GM18909 (cell line): ENCODE data around the gene SYT17.

ENCODE experiments used
- ATAC-seq: cut with Tn5 transposase; IDR thresholded peaks from one replicate; pipeline ENCODE4 v1.9.1; 2021; ENCODE audit warnings: mild to moderate bottlenecking; ENCODE audit not compliant: unreplicated experiment, poor library complexity

SYT17 gene

DNA sequence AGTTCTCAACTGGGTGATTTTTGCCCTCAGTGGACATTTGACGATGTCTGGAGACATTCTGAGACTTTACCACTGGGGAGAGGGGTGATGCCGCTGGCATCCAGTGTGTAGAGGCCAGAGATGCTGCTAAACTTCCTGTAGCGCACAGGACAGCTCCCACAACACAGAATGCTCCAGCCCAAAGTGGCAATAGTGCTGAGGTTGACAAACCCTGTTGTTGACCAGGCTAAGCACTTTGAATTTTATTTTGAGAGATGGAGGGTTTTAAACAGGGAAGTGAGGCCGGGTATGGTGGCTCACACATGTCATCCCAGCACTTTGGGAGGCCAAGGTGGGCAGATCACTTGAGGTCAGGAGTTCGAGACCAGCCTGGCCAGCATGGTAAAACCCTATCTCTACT is 44.0 kb downstream of the SYT17 start:
- ATAC-seq = no peak

DNA sequence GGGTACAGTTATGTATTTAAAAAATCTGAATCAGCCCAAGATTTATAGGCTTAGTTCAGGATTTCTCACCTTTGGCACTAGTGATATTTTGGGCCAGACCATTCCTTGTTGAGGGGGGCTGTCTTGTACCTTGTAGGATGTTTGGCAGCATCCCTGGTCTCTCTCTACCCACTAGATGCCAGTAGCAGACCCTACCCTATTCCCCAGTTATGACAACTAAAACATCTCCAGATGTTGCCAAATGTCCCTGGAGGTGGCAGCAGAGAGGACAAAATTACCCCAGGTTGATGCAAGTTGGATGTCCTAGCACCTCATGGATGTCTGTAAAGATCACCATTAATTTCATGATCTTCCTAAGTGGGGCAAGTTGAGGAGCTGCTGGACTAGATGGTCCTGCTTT is 45.8 kb downstream of the SYT17 start:
- no peak for ATAC-seq

DNA sequence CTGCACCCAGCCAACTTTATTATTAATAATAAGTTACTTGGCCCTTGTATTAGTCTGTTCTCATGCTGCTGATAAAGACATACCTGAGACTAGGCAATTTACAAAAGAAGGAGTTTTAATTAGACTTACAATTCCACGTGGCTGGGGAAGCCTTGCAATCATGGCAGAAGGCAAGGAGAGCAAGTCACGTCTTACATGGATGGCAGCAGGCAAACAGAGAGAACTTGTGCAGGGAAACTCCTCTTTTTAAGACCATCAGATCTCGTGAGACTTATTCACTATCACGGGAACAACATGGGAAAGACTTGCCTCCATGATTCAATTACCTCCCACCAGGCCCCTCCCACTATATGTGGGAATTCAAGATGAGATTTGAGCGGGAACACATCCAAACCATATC is 47.7 kb downstream of the SYT17 start:
- no peak for ATAC-seq

DNA sequence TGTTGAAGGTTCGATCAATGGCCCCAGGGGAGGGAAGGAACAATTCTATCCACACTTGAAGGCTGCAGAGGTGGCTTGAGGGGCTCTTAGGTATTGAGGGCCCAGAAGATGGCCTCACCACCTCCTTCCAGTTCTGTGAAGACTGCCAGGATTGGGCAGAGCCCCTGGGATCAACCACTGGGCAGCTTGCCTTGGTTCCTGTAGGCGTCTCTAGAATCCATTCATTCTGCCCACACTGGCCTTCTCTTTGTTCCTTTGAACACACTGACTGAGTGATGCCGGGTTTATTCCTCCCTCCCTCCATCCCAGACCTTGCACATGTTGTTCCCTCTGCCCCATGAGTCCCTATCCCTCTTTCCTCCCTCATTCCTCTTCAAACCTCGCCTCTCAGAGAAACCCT is 50.5 kb downstream of the SYT17 start:
- ATAC-seq = no peak

DNA sequence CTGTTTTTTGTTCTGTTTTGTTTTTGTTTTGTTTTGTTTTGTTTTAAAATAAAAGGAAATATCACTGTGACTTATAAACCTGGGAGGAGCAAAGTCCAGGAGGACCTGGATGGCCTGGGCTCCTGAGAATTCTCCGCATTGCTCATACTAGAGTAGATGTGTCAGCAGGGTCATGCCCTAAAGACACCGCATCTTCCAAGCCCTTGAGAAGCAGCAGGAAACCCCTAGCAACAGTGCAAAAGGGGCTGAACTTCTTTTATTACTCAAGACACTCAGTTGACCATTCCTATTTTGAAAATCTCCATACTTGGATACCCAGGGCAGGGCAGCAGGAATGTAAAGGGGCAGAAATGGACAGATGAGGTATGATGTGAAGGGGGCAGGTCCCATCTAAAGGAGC is 51.8 kb downstream of the SYT17 start:
- ATAC-seq = no peak

DNA sequence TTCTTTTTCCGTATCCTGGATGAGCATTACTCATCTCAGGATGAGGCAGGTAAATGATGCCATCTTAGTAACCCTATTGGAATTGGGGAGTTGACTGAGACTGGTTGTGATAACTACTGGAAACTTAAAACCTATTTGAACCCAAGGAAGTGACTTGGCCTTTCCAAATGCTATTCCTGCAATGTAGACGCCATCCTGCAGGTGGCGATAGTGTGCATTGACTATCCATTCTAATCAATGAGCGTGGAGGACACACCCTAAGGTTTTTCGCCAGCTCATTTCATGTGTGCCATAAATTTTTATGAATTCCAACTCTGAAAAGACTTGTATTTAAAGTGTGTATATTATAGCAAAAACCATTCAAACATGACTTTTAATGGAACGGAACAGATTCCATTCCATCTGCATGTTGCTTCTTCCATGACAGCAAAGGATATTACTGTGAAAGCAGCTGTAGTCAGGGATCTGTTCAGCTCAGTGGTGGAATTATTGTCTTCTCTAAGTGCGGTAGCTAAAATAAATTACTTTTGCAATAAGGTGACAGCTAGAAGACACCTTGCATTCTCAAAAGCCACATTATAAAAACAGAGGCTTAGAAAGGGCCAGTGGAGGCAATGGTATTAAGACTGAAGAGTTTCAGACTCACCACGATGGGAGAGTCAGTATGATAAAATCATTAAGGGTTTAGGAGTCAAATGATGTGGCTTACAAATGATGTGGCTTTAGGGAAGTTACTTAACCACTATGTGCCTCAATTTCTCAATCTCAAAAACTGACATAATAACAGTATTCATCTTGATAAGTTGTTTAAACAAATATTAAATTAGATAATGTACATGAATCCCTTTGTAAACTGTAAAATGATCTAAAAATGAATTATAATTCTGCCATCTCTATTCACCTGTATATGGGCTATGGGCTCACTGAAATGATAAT is 55.5 kb downstream of the SYT17 start:
- no peak for ATAC-seq

DNA sequence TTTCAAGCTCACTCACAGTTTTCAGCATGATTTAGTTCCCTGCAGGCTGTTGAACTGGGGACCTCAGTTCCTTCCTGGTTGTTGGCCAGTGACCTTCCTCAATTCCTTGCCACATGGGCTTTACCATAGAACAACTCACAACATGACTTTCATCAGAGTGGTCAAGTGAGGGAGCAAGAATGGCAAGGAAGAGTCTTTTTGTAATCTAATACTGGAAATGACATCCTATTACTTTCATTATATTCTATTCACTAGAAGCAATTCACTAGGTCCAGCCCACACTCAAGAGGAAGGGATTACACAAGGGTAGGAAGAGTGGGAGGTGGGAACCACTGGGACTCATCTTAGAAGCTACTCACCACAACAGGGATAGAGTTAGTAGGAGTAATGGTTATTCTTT is 57.6 kb downstream of the SYT17 start:
- no peak for ATAC-seq

DNA sequence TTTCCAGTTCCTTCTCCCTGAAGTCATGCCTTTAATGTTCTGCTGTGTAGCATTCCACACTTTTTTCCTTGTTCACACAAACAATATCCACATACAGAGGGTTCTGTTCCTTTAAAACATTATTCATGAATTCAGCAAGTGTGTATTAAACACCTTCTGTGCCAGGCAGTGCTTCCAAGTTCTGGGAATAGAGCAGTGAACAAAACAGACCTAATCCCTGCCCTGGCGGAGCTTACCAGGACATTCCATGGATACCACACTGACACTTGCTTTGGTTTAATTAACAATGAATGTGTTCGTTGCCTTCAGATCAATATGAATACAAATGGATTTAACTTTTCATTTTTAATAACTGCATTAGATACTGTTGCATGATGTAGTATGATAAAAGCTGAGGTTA is 59.6 kb downstream of the SYT17 start:
- ATAC-seq = no peak

DNA sequence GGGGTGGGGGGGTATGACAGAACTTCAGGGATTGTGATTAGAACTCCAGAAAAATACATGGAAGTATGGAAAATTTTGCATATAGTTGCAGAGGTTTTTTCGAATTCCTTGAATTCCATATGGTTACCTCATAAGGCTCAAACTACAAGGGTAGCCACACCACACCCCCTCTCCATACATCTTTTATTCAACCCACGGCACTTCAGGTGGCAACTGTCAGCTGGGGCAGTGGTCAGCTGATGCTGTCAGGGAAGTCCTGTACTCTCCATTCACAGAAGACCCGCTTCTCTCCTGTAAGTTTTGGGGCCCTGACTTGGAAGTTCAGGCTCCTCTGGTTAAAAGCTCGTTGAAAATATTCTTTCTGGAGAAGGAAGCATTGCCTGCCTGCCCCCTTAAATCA is 60.0 kb downstream of the SYT17 start:
- ATAC-seq = no peak

DNA sequence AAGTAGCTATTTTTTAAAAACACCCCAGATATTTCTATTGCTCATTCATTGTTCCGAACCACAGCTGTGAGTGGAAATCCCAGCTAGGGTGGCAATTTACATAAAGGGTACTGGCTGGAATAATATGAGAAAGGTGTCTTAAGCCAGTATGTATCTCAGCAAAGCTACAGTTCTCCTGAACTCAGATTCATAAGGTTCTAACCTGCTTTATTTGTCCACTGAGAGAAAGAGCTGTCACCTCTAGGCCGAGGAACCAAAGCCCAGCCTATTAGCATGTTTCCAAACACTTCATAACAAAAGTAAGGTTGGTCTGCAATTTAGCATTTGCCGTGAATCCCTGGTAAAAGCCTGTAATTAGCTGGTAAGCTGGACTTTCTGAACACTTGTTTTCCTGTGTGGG is 60.5 kb downstream of the SYT17 start:
- ATAC-seq = no peak

DNA sequence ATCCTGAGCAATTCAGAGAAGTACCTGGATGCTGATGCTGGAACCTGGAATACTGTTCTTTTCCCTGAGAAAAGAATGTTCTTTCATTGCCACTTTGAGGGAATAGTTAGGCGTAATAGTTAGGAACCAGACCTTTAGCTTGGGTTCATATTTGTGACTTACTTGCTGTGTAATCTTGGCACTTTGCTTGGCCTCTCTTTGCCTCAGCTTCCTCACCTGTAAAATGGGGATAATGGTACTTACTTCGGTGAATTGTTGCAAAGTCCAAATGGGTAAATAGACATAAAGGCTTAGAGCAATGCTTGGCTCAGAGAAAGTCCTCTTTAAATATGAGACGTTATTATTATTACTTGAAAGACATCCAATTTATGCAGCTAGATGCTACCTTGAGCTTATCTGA is 62.5 kb downstream of the SYT17 start:
- no peak for ATAC-seq

DNA sequence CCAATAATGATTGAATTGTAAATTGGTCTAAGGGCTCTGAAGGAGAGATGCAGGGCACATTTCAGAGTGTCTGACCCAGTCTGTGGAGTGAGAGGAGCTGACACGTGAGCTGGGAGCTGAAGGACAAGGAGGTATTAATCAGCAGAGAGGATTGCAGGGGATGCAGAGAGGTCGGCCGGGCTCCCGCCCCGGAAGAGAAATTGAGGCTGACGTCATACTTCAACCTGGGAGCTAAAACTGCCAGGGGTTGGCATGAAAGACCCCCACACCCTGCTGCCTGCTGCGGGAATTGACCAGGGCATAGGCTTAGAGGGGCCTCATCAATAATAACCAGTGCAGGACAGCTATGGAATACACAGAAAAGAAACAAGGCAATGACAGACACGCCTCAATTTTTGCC is 63.8 kb downstream of the SYT17 start:
- ATAC-seq = no peak

DNA sequence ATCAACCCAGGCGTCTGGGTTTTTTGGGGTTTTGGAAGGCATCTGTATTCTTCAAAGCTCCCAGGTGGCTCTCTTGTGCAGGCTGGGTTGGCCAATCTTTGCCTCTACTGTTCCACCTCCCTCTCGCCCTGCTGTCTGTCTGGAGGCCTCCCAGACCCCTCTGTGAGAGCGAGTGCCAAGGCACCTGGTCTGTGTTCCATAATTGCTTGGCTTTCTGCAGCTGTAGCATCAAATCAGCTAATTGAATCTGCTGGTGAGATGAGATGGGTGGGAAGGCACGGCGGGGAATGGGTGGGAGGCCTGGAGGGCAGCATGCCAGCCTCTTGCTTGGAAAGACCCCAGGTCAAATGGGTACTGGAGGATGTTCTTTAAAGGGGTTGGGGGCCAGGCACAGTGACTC is 64.9 kb downstream of the SYT17 start:
- ATAC-seq = no peak

DNA sequence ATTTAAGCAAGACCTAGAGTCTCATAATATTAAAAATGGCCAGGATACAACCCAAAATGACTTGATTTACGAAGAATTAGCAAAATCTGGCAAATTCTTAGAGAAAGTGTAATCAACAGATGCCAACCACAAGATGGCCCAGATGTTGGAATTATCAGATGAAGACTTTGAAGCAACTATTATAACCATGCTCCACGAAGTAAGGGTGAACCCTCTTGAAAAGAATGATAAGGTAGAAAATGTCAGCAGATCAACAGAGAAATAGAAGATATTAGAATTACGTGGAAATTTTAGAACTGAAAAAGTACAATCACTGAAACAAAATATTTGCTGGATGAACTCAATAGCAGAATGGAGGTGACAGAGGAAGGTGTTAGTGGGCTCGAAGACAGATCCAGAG is 67.4 kb downstream of the SYT17 start:
- ATAC-seq = no peak

DNA sequence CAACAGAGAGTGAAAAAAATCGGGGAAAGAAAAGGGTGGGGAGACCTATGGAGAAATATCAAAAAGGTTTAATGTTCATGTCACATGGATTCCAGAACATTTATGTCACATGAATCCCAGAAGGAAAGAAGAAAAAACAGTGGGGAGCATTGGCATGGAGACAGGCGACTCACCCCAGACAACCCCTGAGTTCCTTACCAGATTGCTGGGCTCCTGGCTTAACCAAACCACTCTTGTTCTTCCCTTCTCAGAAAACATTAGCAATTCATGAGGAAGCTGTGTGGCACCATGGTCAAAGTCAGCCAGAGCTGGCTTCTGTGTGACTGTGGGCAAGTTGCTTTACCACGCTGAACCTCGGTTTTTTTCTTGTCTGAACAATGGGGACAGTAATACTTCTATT is 67.8 kb downstream of the SYT17 start:
- no peak for ATAC-seq

DNA sequence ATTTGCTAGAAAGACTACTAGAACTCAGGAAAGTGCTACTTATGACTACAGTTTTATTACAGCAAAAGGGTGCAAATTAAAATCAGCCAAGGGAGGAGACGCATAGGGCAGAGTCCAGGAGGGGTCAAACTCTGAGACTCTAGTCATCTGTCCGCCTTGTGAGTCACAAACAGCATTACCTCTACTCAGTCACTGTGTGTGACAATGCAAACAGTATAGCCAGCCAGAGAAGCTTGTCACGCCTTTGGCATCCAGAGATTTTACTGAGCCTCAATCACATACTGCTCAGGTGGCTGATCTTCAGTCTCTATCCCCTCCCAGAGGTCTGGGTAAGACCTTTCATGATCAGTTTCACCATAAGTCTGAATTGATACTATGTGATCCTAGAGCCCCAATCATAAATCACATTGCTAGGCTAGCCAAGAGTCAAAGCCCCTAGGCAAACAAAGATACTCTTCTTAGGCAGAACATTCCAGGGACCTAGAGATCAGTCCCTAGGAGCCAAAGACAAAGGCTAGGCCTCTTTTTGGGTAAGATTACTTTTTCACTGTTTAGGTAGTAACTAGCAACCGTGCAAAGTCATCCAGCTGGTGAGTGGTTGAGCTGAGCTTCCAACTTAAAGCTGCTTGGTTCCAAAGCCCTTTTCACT is 68.6 kb downstream of the SYT17 start:
- no peak for ATAC-seq

DNA sequence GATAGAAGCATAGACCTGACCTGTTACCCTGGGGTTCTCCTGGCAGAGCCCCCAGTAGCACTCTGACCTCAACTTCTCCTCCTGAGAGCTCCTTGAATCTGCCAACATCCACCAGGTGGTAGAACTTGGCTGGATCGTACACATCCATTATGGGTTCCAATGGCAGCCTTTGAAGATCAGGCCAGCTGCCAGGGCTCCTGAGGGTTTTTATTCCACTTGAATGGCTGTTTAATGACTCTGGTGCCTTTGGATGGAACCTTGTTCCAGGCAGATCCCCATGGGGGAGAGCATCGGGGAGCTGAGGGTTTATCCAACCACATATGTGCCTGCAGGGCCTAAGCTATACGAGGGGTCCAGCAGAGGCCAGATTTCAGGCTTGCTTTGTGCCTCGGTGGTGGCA is 70.4 kb downstream of the SYT17 start:
- no peak for ATAC-seq

DNA sequence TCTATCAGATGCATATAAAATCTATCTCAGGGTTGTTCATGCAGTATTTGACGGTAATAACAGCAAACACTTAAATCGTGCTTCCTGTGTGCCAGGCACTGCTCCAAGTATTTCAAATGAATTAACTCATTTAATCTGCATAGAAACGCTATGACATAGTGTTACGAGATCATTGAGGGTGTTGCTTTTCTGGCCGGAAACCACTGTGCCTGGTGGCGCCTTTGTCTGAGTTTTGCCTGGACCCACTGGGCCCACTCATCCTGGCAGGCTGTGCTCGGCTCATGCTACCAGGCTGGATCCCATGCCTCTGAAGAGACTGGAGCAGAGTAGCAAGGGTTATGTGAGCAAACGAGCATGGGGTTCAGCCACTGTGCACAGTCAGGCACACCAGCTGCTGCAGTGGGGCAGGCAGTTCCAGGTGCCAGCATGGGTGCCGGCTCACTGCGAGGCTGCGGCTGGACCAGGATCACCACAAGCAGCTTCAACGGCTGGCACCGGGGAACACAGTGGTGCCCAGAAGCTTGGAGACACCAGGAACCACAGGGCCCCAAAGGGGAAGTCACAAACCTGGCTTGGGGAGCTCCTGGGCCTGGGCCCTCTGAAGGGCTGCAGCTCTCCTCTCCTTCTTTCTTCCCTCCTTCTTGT is 71.6 kb downstream of the SYT17 start:
- ATAC-seq = no peak

DNA sequence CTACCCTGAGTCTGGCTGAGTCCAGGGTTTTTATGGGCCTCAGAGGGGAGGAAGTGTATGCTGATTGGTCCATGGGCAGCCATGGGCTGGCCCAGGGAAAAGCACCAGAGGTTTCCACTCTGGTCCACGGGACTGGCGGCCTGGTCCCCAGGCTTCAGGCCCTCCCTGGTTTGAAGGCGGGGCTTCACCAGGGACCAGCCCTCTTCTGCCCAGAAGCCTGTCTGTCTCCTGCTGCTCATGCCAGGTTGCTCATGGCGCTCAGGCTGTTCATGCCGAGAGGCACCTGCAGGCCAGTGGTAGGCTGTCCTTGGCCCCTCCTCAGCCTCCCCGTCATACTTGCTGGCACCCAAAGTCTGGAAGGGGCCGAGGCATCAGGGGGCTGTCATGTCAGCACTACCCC is 72.5 kb downstream of the SYT17 start:
- ATAC-seq = no peak

DNA sequence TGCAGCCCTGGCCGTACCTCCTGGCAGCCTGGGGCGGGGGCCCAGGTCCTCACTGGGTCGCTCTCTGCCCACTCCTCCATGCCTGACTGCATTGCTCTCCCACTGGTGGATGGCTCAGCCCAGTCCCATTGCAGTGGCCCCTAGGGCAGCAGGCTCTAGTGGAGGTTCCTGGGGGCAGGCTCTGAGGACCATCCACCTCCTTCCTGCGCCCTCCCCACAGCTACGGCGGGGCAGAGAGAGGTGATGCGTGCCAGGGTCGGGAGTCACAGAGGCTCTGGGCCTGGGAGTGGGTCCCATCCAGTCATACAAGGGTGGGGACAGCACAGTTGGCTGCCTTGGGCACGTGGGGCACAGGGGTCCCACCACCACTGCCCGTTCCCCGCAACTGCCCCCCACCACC is 73.5 kb downstream of the SYT17 start:
- ATAC-seq = no peak

DNA sequence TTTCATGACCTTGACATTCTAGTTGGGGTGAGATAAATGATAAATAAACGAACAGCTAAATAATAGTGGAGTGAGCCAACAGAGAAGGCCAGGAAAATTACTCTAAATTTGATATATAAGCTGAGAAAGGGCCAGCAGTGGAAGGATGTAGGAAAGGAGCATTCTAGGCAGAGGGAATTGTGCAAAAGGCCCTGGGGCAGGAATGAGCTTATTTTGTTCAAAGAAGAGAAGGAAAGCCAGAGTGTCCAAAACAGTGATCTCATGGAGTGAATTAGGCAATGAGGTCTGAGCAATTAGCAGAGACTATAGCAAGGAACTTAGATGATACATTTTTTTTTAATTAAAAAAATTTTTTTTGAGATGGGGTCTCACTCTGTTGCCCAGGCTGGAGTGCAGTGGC is 74.1 kb downstream of the SYT17 start:
- no peak for ATAC-seq
